NOMO-1 (cell line): ENCODE measurements around the gene TMUB2.
"Not testable (repeated sequence)": the region's sequence is repeated elsewhere in the genome, so short reads cannot be mapped to it uniquely, and the experiment has no call there.

ENCODE experiments used
- DNase-seq, 2 experiments: peaks; one replicate each; lab custom pipeline; 2025; ENCODE audit not compliant: unreplicated experiment in 2 of 2; lab: John Stamatoyannopoulos, UW

The TMUB2 gene

GRCh38 chr17:44186307-44187130, at the start of gene TMUB2:
Gene TMUB2, plus strand, starts transcription at chr17:44186972. Its CDS starts 737 bp downstream, at chr17:44187709.
- DNase-seq: peak; percentile 99

DNA sequence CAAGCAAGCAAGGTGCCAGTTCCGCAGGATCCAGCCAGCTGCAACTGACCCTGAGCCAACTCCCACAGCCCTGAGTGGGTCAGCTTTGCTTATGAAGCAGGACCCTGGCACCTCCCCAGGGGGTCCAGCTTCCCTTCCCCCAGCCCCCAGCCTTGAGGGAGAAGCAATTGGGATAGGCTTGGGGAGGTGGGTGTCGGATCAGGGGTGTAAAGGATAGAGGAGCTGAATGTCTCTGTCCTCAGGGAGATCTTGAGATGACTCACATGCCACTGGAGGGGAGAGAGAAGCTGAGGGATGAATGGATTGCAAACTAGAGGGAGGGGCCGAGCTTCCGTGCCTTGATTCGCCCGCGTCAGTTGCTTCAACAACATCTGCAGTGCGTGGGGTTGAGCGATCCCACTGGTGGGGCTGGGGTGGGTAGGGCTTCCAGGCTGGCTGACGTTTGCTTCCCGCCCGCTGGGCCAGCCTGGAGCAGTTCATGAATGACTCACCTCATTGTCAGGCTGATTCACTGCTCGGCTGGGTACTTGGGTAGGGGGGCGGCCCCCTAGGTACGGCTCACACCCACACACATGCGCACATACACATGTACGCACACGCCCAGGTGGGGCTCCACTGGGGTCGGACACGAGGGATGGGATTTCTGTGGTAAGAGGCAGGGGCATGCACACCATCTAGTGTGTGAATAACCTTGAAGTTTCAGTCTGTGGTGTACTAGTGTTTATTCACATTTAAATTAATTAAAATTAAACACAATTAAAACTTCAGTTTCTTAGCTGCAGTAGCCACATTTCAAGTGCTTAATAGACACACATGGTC, 48.7 kb upstream of the TMUB2 start:
- peak; percentile 34 to 37 for DNase-seq

GRCh38 chr17:44143921-44144320, 42.9 kb upstream of the TMUB2 start:
- not testable (repeated sequence) for DNase-seq

- no peak for DNase-seq
Observed at GRCh38 chr17:44144966-44145739, 41.6 kb upstream of the TMUB2 start.

GRCh38 chr17:44146375-44147346, 40.1 kb upstream of the TMUB2 start:
- no peak for DNase-seq

GRCh38 chr17:44147812-44148211, 39.0 kb upstream of the TMUB2 start:
- DNase-seq: no peak

DNA sequence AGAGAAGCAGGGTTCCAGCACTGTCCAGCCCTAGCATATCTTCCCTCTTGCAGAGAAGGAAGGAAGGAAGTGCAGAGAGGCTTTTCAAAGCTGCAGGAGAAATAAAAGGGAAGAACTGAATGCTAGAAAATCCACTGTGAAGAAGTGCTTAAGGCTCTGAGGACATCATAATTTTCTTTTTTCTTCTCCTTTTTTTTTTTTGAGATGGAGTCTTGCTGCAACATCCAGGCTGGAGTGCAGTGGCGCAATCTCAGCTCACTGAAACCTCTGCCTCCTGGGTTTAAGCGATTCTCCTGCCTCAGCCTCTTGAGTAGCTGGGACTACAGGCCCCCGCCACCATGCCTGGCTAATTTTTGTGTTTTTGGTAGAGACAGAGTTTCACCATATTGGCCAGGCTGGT, 37.7 kb upstream of the TMUB2 start:
- DNase-seq: peak in 1 of 2 experiments; percentile 41

GRCh38 chr17:44149750-44150329, 36.9 kb upstream of the TMUB2 start:
- DNase-seq: no peak

DNA sequence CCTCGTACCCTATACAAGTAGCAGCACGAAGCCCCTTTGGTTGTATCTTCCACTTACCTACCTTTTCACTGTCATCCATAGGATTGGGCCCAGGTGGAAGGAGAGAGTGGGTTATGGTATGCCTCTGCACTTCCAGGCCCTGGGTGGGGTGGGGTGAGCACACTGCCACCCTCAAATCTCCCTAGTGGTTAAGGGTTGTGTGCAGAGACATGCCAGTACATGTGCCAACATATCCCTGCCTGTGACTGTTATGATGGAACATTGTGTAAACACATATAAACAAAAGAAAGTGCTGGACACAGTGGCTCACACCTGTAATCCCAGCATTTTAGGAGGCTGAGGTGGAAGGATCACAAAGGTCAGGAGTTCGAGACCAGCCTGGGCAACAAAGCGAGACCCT, 33.9 kb upstream of the TMUB2 start:
- no peak for DNase-seq

GRCh38 chr17:44155488-44155887, 31.3 kb upstream of the TMUB2 start:
- DNase-seq: no peak

DNA sequence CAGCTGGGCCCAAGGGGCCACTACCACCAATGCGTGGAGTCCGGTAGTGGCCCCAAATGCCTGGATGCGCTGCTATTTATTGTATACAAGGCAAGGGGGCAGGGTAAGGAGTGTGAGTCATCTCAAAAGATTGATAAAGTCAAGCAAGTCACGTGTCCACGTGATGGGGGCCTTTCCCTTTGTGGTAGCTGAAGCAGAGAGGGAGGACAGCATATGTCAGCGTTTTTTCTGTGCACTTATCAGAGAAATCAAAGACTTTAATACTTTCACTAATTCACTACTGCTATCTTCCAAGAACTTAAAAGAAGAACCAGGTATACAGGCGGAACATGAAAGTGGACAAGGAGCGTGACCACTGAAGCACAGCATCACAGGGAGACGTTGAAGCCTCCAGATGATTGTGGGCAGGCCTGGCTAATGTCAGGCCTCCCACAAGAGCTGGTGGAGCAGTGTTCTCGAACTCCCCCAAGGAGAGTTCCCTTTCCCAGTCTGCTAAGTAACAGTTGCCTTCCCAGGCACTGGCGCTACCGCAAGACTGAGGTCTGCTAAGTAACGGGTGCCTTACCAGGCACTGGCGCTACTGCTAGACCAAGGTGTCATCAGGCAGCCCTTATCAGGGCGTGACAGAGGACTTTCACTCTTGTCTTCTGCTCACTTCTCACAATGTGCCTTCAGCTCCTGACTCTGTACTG, 27.1 kb upstream of the TMUB2 start:
- no peak for DNase-seq

DNA sequence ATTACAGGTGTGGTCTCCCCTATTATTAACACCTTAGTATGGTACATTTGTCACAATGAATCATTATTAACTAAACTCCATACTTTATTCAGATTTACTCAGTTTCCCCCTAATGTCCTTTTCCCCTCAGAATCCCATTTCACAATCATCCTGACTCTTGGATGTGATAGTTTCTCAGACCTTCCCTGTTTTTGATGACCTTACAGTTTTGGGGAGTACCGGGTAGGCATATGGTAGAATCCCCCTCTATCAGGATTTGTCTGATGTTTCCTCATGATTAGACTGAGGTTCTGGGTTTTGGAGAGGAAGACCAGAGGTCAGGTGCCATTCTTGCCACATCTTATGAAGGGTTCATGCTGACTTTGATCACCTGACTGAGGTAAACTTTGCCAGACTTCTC, 22.3 kb upstream of the TMUB2 start:
- DNase-seq: no peak

GRCh38 chr17:44167181-44167861, 19.5 kb upstream of the TMUB2 start:
- no peak for DNase-seq

- no peak for DNase-seq
Observed at GRCh38 chr17:44170135-44170498, 16.7 kb upstream of the TMUB2 start.

- no peak for DNase-seq
Observed at GRCh38 chr17:44170499-44171201, 16.1 kb upstream of the TMUB2 start, which contains the start of gene ASB16. Gene ASB16, plus strand, starts transcription at chr17:44170704. Its CDS starts 86 bp downstream, at chr17:44170790.

DNA sequence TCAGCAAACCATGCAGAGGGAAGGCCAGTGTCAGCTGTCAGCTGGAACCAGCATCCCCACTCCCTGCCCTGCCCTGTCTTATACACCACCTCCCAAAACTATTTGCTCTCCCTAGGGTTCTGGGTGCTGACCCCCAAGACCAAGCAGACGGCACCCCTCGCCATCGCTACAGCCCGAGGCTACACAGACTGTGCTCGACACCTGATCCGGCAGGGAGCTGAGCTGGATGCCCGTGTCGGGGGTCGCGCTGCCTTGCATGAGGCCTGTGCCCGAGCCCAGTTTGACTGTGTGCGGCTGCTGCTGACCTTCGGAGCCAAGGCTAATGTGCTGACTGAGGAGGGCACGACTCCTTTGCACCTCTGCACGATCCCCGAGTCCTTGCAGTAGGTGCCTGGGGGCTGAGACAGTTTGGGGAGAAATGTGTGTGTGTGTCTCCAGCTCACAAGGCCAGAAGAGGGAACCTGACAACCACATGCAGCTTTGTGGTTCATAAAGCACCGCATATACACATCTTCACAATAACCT, 14.8 kb upstream of the TMUB2 start:
- DNase-seq: no peak

- no peak for DNase-seq
Observed at GRCh38 chr17:44174427-44174826, 12.3 kb upstream of the TMUB2 start.

- DNase-seq: no peak
Observed at GRCh38 chr17:44176257-44176656, 10.5 kb upstream of the TMUB2 start.
